H1 (cell line): ENCODE data around the gene CCDC86. TPM values are rescaled to one million over a fixed set of nuclear protein-coding genes. Genes with fewer than 3 reads are reported as not detected.

Source experiments
- CHD7 ChIP-seq: fragments of 300-600 bp; sonication (generic); IDR thresholded peaks from 2 replicates; pipeline ENCODE4 v1.7.1; 2012; ENCODE audit warnings: low read length, moderate library complexity, mild to moderate bottlenecking, inconsistent platforms; ENCODE audit not compliant: insufficient replicate concordance
- POLR2A ChIP-seq, 2 experiments: IDR thresholded peaks; 1 replicate in 1 of 2; 2 replicates in 1 of 2; pipeline ENCODE4 v1.6.1; 2011; ENCODE audit warnings: low read depth in 2 of 2, low read length in 2 of 2, mild to moderate bottlenecking in 2 of 2; ENCODE audit errors: control extremely low read depth in 1 of 2
- polyA plus RNA-seq, 7 experiments: library from polyadenylated mRNA; depleted of rRNA in 3 of 7; stranded (reverse) in 5 of 7; unstranded in 2 of 7; fragments of >200 nt in 5 of 7; fragments of 200-250 nt in 2 of 7; gene quantifications; 1 replicate in 5 of 7; 2 replicates in 1 of 7; 4 replicates in 1 of 7; pipeline versions ENCODE4 v1.2.1 to v1.2.3, GENCODE V29; 2011 to 2013; ENCODE audit warnings: missing spikeins in 2 of 7, mixed read lengths in 2 of 7
- total RNA-seq: library from RNA; stranded (reverse); fragmentation: NEBNext Ultra II Directional; extraction: Animal tissue kit (Norgen Biotek cat#: 25700); gene quantifications from 2 replicates; pipeline ENCODE4 v1.2.1, GENCODE V29; 2021

Gene CCDC86
- total and polyA plus RNA-seq, 2 of the 8 experiments (the other 6 are each of a cell fraction or from before 2014, with no cell fraction given), result 37.7 to 76.4 TPM

- TF ChIP-seq CHD7, result no peak
- TF ChIP-seq POLR2A (IDR thresholded peaks at IDR 0.05; ENCODE audit: control extremely low read depth in 1 of 2, low read depth in 2 of 2, low read length in 2 of 2), result no peak
These were observed 28.9 kb downstream of the CCDC86 start (continued) for GRCh38 chr11:60870733-60871377.
